Endothelial cell of umbilical vein (primary cell): Measurements from ENCODE around the gene MACROD2. TPM values are rescaled to one million over a fixed set of nuclear protein-coding genes. Genes with fewer than 3 reads are reported as not detected.

ENCODE experiments used
- BruUV-seq: library from RNA; stranded (reverse); fragments of 400-500 nt; replicated peaks from 2 replicates; lab custom pipeline; 2021; lab: Mats Ljungman, UMichigan
- CTCF ChIA-PET: fragments of 300-600, 350-600 bp; sonication (Branson Sonifier 250); formaldehyde crosslinking; loops from one replicate; lab custom pipeline; 2021; ENCODE audit warnings: antibody characterized with exemption, inconsistent platforms; lab: Charles Lee
- POLR2A ChIA-PET: fragments of 300-600, 350-600 bp; sonication (Branson Sonifier 250); formaldehyde crosslinking; loops from one replicate; lab custom pipeline; 2021; ENCODE audit warnings: antibody characterized with exemption, inconsistent platforms; lab: Charles Lee
- DNase-seq: peaks from one replicate; pipeline ENCODE4 v3.0.0-alpha.2; 2011; ENCODE audit warnings: low read depth, low spot score
- FAIRE-seq: peaks from 2 replicates; lab custom pipeline; 2011; peaks lifted over from hg19 to GRCh38; lab: Jason Lieb, UNC
- H2AFZ ChIP-seq: 2 replicates; pipeline ENCODE4 v1.6.0; 2012; ENCODE audit warnings: low read depth, low read length, control low read depth, inconsistent platforms
- H3K27ac ChIP-seq: 2 replicates; pipeline ENCODE4 v1.5.1; 2011; ENCODE audit warnings: low read depth, mild to moderate bottlenecking, control low read depth, low read length, moderate library complexity; ENCODE audit not compliant: insufficient read depth
- H3K27me3 ChIP-seq, 2 experiments: 2 replicates each; pipeline versions ENCODE4 v1.6.0 to v1.6.1; 2011; ENCODE audit warnings: low read length in 2 of 2, mixed read lengths in 1 of 2; ENCODE audit not compliant: control insufficient read depth in 2 of 2, insufficient read depth in 2 of 2
- H3K36me3 ChIP-seq, 2 experiments: 2 replicates in 1 of 2; 3 replicates in 1 of 2; pipeline ENCODE4 v1.5.1; 2011; ENCODE audit warnings: low read length in 2 of 2, mild to moderate bottlenecking in 1 of 2, moderate library complexity in 1 of 2; ENCODE audit not compliant: control insufficient read depth in 2 of 2, insufficient read depth in 2 of 2; ENCODE audit errors: extremely low read depth in 1 of 2
- H3K4me1 ChIP-seq: 3 replicates; pipeline ENCODE4 v1.5.1; 2011; ENCODE audit warnings: mild to moderate bottlenecking, low read length; ENCODE audit not compliant: control insufficient read depth, insufficient read depth; ENCODE audit errors: extremely low read depth
- H3K4me2 ChIP-seq: 2 replicates; pipeline ENCODE4 v1.6.1; 2011; ENCODE audit warnings: low read length, control low read depth, mixed read lengths; ENCODE audit not compliant: insufficient read depth
- H3K4me3 ChIP-seq, 3 experiments: fragments of 200-600 bp in 1 of 3; sonication (generic), shearing (Covaris generic) in 1 of 3; replicated peaks in 1 of 3; 2 replicates each; pipeline ENCODE4 v1.5.1; 2011 to 2016; ENCODE audit warnings: control low read depth in 3 of 3, low read length in 3 of 3, mild to moderate bottlenecking in 2 of 3, inconsistent platforms in 1 of 3, low read depth in 1 of 3, moderate library complexity in 1 of 3; ENCODE audit not compliant: insufficient read depth in 1 of 3
- H3K79me2 ChIP-seq: 2 replicates; pipeline ENCODE4 v1.6.0; 2012; ENCODE audit warnings: low read length, inconsistent platforms; ENCODE audit not compliant: control insufficient read depth, insufficient read depth
- H3K9ac ChIP-seq: replicated peaks from 2 replicates; pipeline ENCODE3; 2011; ENCODE audit warnings: low read length, control low read depth; ENCODE audit not compliant: insufficient read depth; ENCODE audit errors: extremely low read depth
- H3K9me1 ChIP-seq: replicated peaks from 3 replicates; pipeline ENCODE4 v1.6.0; 2011; ENCODE audit warnings: mild to moderate bottlenecking, low read length; ENCODE audit not compliant: control insufficient read depth, insufficient read depth; ENCODE audit errors: extremely low read depth
- H3K9me3 ChIP-seq: replicated peaks from 2 replicates; pipeline ENCODE4 v1.5.1; 2012; ENCODE audit warnings: low read length, inconsistent platforms; ENCODE audit not compliant: control insufficient read depth, insufficient read depth
- H4K20me1 ChIP-seq: replicated peaks from 2 replicates; pipeline ENCODE3; 2011; ENCODE audit warnings: mild to moderate bottlenecking, low read length; ENCODE audit not compliant: control insufficient read depth, insufficient read depth; ENCODE audit errors: extremely low read depth
- EZH2 ChIP-seq: IDR thresholded peaks from 2 replicates; pipeline ENCODE4 v1.6.1; 2012; ENCODE audit warnings: borderline replicate concordance, low read depth, mild to moderate bottlenecking, moderate library complexity, low read length, inconsistent platforms; ENCODE audit not compliant: severe bottlenecking
- MYC ChIP-seq: IDR thresholded peaks from one replicate; pipeline ENCODE4 v1.6.1; 2011; ENCODE audit warnings: mild to moderate bottlenecking, low read depth, low read length
- POLR2A ChIP-seq: IDR thresholded peaks from 2 replicates; pipeline ENCODE4 v1.6.1; 2012; ENCODE audit warnings: low read depth, mild to moderate bottlenecking, control low read depth, low read length
- dilution Hi-C: fragments of 300-500 bp; cut with MboI; formaldehyde crosslinking; loops from one replicate; pipeline ENCODE4 v1.15.0; 2019; ENCODE audit warnings: low sequenced_read_pairs; ENCODE audit not compliant: extremely low pct_ligation_motif_present
- intact Hi-C: fragments of 100-400 bp; cut with micrococcal nuclease; formaldehyde crosslinking; loops from one replicate; pipeline ENCODE4 v1.10.0; 2022
- polyA plus RNA-seq, 4 experiments: library from polyadenylated mRNA; depleted of rRNA in 3 of 4; stranded (reverse) in 3 of 4; unstranded in 1 of 4; fragments of >200 nt; gene quantifications; 2 replicates each; pipeline versions ENCODE4 v1.2.1 to v1.2.3, GENCODE V29; 2011 to 2012; ENCODE audit warnings: missing spikeins in 1 of 4
- total RNA-seq: library from RNA; stranded (reverse); gene quantifications from 2 replicates; pipeline ENCODE4 v1.2.3, GENCODE V29; 2021
- TF ChIP-seq, protein P1 (sequence below), 2 donors: IDR thresholded peaks; 1 replicate in 1 of 2; 2 replicates in 1 of 2; pipeline ENCODE4 v1.5.1; 2011; ENCODE audit warnings: low read length in 2 of 2, mild to moderate bottlenecking in 2 of 2, moderate library complexity in 2 of 2, control low read depth in 1 of 2, inconsistent platforms in 1 of 2, low read depth in 1 of 2; ENCODE audit not compliant: insufficient read depth in 1 of 2; ENCODE audit errors: extremely low read depth in 1 of 2
- TF ChIP-seq, protein P2 (sequence below): IDR thresholded peaks from 2 replicates; pipeline ENCODE4 v1.6.1; 2011; ENCODE audit not compliant: insufficient read depth, insufficient read length

MACROD2 gene
- total and polyA plus RNA-seq, 2 donors (not counting 3 experiments of a cell fraction or from before 2014, with no cell fraction given), result 0.11 to 0.73 TPM

DNA sequence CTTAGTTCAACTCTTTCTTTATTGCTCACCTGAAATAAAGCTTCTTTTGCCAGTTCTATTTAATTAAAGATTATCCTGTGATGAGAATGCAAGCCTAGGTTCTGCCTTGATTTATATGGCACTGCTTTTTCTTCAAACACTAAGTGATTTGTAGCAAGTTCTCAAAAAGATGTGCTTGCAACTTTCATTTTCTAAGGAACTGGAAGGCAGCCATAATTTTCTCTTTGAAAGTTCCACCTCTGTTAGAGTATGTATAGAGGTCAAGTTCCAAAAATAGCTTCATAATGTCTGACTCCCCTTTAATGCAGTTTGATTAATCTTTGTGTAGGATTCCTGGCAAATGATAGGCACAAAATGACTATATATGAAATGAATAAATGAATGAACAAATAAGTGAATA lies 870.4 kb downstream of the MACROD2 start:
- DNase-seq (no peak), FAIRE-seq (no peak)
- no peaks in the 10 kb centered on the region for H3K36me3 ChIP-seq
- H2AFZ ChIP-seq, result no peak overlapping the region
- H3K9me1 ChIP-seq, result no peaks in the 10 kb centered on the region
- H3K27me3 ChIP-seq, result no peaks in the 10 kb centered on the region
- dilution Hi-C loops, result no loop called here
- H3K4me2 ChIP-seq, result no peak overlapping the region
- no peak overlapping the region for H3K9ac ChIP-seq
- H4K20me1 ChIP-seq, result no peaks in the 10 kb centered on the region
- no peak overlapping the region for H3K4me3 ChIP-seq
- POLR2A ChIA-PET, result no interaction called here
- H3K27ac ChIP-seq, result no peak overlapping the region
- no TSS peak for BruUV-seq
- no peaks in the 10 kb centered on the region for H3K4me1 ChIP-seq
- intact Hi-C loops, result no loop called here
- no peak for TF ChIP-seq POLR2A
- TF ChIP-seq, protein P1, sequence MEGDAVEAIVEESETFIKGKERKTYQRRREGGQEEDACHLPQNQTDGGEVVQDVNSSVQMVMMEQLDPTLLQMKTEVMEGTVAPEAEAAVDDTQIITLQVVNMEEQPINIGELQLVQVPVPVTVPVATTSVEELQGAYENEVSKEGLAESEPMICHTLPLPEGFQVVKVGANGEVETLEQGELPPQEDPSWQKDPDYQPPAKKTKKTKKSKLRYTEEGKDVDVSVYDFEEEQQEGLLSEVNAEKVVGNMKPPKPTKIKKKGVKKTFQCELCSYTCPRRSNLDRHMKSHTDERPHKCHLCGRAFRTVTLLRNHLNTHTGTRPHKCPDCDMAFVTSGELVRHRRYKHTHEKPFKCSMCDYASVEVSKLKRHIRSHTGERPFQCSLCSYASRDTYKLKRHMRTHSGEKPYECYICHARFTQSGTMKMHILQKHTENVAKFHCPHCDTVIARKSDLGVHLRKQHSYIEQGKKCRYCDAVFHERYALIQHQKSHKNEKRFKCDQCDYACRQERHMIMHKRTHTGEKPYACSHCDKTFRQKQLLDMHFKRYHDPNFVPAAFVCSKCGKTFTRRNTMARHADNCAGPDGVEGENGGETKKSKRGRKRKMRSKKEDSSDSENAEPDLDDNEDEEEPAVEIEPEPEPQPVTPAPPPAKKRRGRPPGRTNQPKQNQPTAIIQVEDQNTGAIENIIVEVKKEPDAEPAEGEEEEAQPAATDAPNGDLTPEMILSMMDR (IDR thresholded peaks at IDR 0.05; ENCODE audit: extremely low read depth in 1 of 2, insufficient read depth in 1 of 2, low read depth in 1 of 2, low read length in 2 of 2), result no peak
- TF ChIP-seq EZH2, result no peak
- TF ChIP-seq MYC, result no peak
- TF ChIP-seq, protein P2, sequence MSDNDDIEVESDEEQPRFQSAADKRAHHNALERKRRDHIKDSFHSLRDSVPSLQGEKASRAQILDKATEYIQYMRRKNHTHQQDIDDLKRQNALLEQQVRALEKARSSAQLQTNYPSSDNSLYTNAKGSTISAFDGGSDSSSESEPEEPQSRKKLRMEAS, result no peak
- CTCF ChIA-PET, result interaction anchor here (0.9 to 1.0 kb wide), 2 partner anchors 18 to 22 kb away, joined by 3 to 5 read pairs; no protein-coding TSS in a partner anchor
- H3K79me2 ChIP-seq, result no peaks in the 10 kb centered on the region
- H3K9me3 ChIP-seq, result no peaks in the 10 kb centered on the region
